IMR-90 (cell line): ENCODE measurements around the gene RPGR. TPM values are rescaled to one million over a fixed set of nuclear protein-coding genes. Genes with fewer than 3 reads are reported as not detected.

Experiments
- ATAC-seq: fragments of 200-7000 bp; cut with Tn5 transposase; 2 replicates; pipeline ENCODE4 v1.9.1; 2020; ENCODE audit warnings: low read depth, mild to moderate bottlenecking, moderate library complexity
- BruUV-seq: library from RNA; stranded (reverse); fragments of 400-500 nt; replicated peaks from 2 replicates; lab custom pipeline; 2021; lab: Mats Ljungman, UMichigan
- CTCF ChIA-PET: fragments of 300-600 bp; formaldehyde crosslinking; extraction: SDS; loops from one replicate; lab custom pipeline; 2021; ENCODE audit warnings: antibody characterized with exemption; lab: Yijun Ruan, JAX
- POLR2A ChIA-PET: fragments of 300-600 bp; sonication (Branson Sonifier 250); formaldehyde crosslinking; loops from one replicate; lab custom pipeline; 2022; ENCODE audit warnings: antibody characterized with exemption; ENCODE audit not compliant: unreplicated experiment; lab: Charles Lee
- DNase-seq: peaks from one replicate; pipeline ENCODE4 v3.0.0; 2013
- H2AFZ ChIP-seq: replicated peaks from 2 replicates; pipeline ENCODE3; 2013; ENCODE audit warnings: low read length, mild to moderate bottlenecking; ENCODE audit not compliant: poor library complexity
- H2AK5ac ChIP-seq: 2 replicates; pipeline ENCODE4 v1.6.1; 2013; ENCODE audit warnings: low read depth, low read length, inconsistent platforms
- H2AK9ac ChIP-seq: replicated peaks from 2 replicates; pipeline ENCODE3; 2013; ENCODE audit warnings: mild to moderate bottlenecking, low read depth, low read length, moderate library complexity; ENCODE audit not compliant: poor library complexity
- H2BK120ac ChIP-seq: 2 replicates; pipeline ENCODE4 v1.6.1; 2013; ENCODE audit warnings: low read depth, low read length, inconsistent platforms
- H2BK15ac ChIP-seq: 3 replicates; pipeline ENCODE4 v1.6.1; 2013; ENCODE audit warnings: low read depth, low read length, inconsistent platforms
- H2BK20ac ChIP-seq: 2 replicates; pipeline ENCODE4 v1.6.1; 2013; ENCODE audit warnings: low read depth, mild to moderate bottlenecking, inconsistent platforms, low read length, moderate library complexity
- H2BK5ac ChIP-seq: 2 replicates; pipeline ENCODE4 v1.6.1; 2013; ENCODE audit warnings: mild to moderate bottlenecking, low read depth, low read length, inconsistent platforms; ENCODE audit not compliant: poor library complexity, severe bottlenecking
- H3K14ac ChIP-seq: replicated peaks from 2 replicates; pipeline ENCODE4 v1.6.1; 2013; ENCODE audit warnings: low read depth, low read length, inconsistent platforms
- H3K18ac ChIP-seq: 2 replicates; pipeline ENCODE4 v1.6.1; 2013; ENCODE audit warnings: low read depth, low read length, control low read depth
- H3K23ac ChIP-seq: 2 replicates; pipeline ENCODE4 v1.6.1; 2013; ENCODE audit warnings: low read depth, low read length, inconsistent platforms
- H3K27ac ChIP-seq: 2 replicates; pipeline ENCODE4 v1.5.1; 2013; ENCODE audit warnings: mild to moderate bottlenecking, control low read depth, low read length; ENCODE audit not compliant: insufficient read depth
- H3K27me3 ChIP-seq: 2 replicates; pipeline ENCODE4 v1.6.1; 2013; ENCODE audit warnings: low read length; ENCODE audit not compliant: control insufficient read depth, insufficient read depth
- H3K36me3 ChIP-seq: 2 replicates; pipeline ENCODE4 v1.6.1; 2013; ENCODE audit warnings: low read length, mixed read lengths; ENCODE audit not compliant: control insufficient read depth, insufficient read depth
- H3K4ac ChIP-seq: 2 replicates; pipeline ENCODE4 v1.6.1; 2013; ENCODE audit warnings: low read depth, low read length, inconsistent platforms
- H3K4me1 ChIP-seq: 2 replicates; pipeline ENCODE4 v1.6.1; 2013; ENCODE audit warnings: low read length, mixed read lengths; ENCODE audit not compliant: control insufficient read depth, insufficient read depth
- H3K4me2 ChIP-seq: 2 replicates; pipeline ENCODE4 v1.6.1; 2013; ENCODE audit warnings: low read depth, mild to moderate bottlenecking, control low read depth, low read length, moderate library complexity
- H3K4me3 ChIP-seq: 2 replicates; pipeline ENCODE4 v1.5.1; 2013; ENCODE audit warnings: low read depth, mild to moderate bottlenecking, control low read depth, low read length, moderate library complexity; ENCODE audit not compliant: insufficient read depth
- H3K56ac ChIP-seq: 2 replicates; pipeline ENCODE4 v1.6.1; 2013; ENCODE audit warnings: low read length, inconsistent platforms; ENCODE audit not compliant: insufficient read depth; ENCODE audit errors: extremely low read depth
- H3K79me1 ChIP-seq, 2 experiments: 2 replicates each; pipeline ENCODE4 v1.6.1; 2013; ENCODE audit warnings: low read length in 2 of 2, inconsistent platforms in 1 of 2, low read depth in 1 of 2
- H3K9ac ChIP-seq: 2 replicates; pipeline ENCODE4 v1.6.1; 2013; ENCODE audit warnings: low read depth, low read length, control low read depth
- H3K9me1 ChIP-seq: 2 replicates; pipeline ENCODE4 v1.6.1; 2013; ENCODE audit warnings: low read length, inconsistent platforms; ENCODE audit not compliant: insufficient read depth
- H3K9me3 ChIP-seq: 2 replicates; pipeline ENCODE4 v1.6.1; 2013; ENCODE audit warnings: low read length; ENCODE audit not compliant: control insufficient read depth, insufficient read depth
- H4K20me1 ChIP-seq: 2 replicates; pipeline ENCODE4 v1.6.1; 2013; ENCODE audit warnings: low read length, inconsistent platforms; ENCODE audit not compliant: insufficient read depth
- H4K5ac ChIP-seq: 2 replicates; pipeline ENCODE4 v1.6.1; 2013; ENCODE audit warnings: mild to moderate bottlenecking, low read depth, low read length, control low read depth
- H4K8ac ChIP-seq, 2 experiments: 2 replicates each; pipeline ENCODE4 v1.6.1; 2013; ENCODE audit warnings: low read depth in 2 of 2, low read length in 2 of 2, control low read depth in 1 of 2, inconsistent platforms in 1 of 2
- H4K91ac ChIP-seq: 2 replicates; pipeline ENCODE4 v1.6.1; 2013; ENCODE audit warnings: low read depth, low read length, inconsistent platforms; ENCODE audit not compliant: insufficient read depth
- BHLHE40 ChIP-seq: fragments of 150-350 bp; IDR thresholded peaks from 2 replicates; pipeline ENCODE4 v1.6.1; 2016; ENCODE audit warnings: mild to moderate bottlenecking, low read depth, low read length
- CEBPB ChIP-seq: IDR thresholded peaks from 2 replicates; pipeline ENCODE4 v1.6.1; 2012; ENCODE audit warnings: low read depth, low read length, improper control_type of control experiment
- CHD1 ChIP-seq: IDR thresholded peaks from 2 replicates; pipeline ENCODE4 v1.6.1; 2012; ENCODE audit warnings: low read depth, low read length, improper control_type of control experiment
- FOS ChIP-seq: fragments of 150-350 bp; IDR thresholded peaks from 2 replicates; pipeline ENCODE4 v1.6.1; 2016; ENCODE audit warnings: low read depth, low read length
- MAFK ChIP-seq: IDR thresholded peaks from 2 replicates; pipeline ENCODE4 v1.6.1; 2012; ENCODE audit warnings: low read depth, low read length, improper control_type of control experiment
- MAZ ChIP-seq: IDR thresholded peaks from 2 replicates; pipeline ENCODE4 v1.6.1; 2012; ENCODE audit warnings: low read depth, mild to moderate bottlenecking, low read length, improper control_type of control experiment, moderate library complexity, borderline replicate concordance
- MXI1 ChIP-seq: IDR thresholded peaks from 2 replicates; pipeline ENCODE4 v1.6.1; 2012; ENCODE audit warnings: low read depth, mild to moderate bottlenecking, low read length, moderate library complexity, borderline replicate concordance
- NFE2L2 ChIP-seq: fragments of 150-350 bp; IDR thresholded peaks from 2 replicates; pipeline ENCODE4 v1.6.1; 2016; ENCODE audit warnings: low read depth, mild to moderate bottlenecking, low read length
- POLR2A ChIP-seq: IDR thresholded peaks from 2 replicates; pipeline ENCODE4 v1.6.1; 2012; ENCODE audit warnings: mild to moderate bottlenecking, low read depth, low read length
- RAD21 ChIP-seq: IDR thresholded peaks from 2 replicates; pipeline ENCODE4 v1.6.1; 2012; ENCODE audit warnings: low read length, improper control_type of control experiment
- RCOR1 ChIP-seq: IDR thresholded peaks from 2 replicates; pipeline ENCODE4 v1.6.1; 2012; ENCODE audit warnings: mild to moderate bottlenecking, low read length, improper control_type of control experiment; ENCODE audit not compliant: insufficient replicate concordance
- RFX5 ChIP-seq: IDR thresholded peaks from 2 replicates; pipeline ENCODE4 v1.8.0; 2012; ENCODE audit warnings: low read depth, mild to moderate bottlenecking, low read length, moderate library complexity
- SMC3 ChIP-seq: fragments of 150-350 bp; IDR thresholded peaks from 2 replicates; pipeline ENCODE4 v1.6.1; 2016; ENCODE audit warnings: low read depth, mild to moderate bottlenecking, antibody characterized with exemption, low read length, moderate library complexity
- USF2 ChIP-seq: fragments of 150-350 bp; IDR thresholded peaks from 2 replicates; pipeline ENCODE4 v1.6.1; 2017; ENCODE audit warnings: mild to moderate bottlenecking, antibody characterized with exemption, low read length, low read depth
- WGBS, 2 experiments: methylation state at CpG; one replicate each; pipeline versions ENCODE4 v1.1.5 to v1.1.7; 2013; ENCODE audit warnings: missing lambda C conversion rate in 2 of 2; ENCODE audit not compliant: insufficient read length in 1 of 2; ENCODE audit errors: extremely low coverage in 2 of 2; 5-methylcytosine and 5-hydroxymethylcytosine counted together
- dilution Hi-C: fragments of 300-500 bp; cut with HindIII; formaldehyde crosslinking; loops from one replicate; pipeline ENCODE4 v1.14.3; 2018; ENCODE audit warnings: low sequenced_read_pairs; ENCODE audit not compliant: unreplicated experiment
- in situ Hi-C: fragments of 300-500 bp; cut with MboI; formaldehyde crosslinking; loops from 3 replicates; pipeline ENCODE4 v1.14.3; 2019; ENCODE audit warnings: low sequenced_read_pairs, inconsistent platforms, mixed read lengths
- intact Hi-C: fragments of 100-400 bp; cut with micrococcal nuclease; formaldehyde crosslinking; loops from 2 replicates; pipeline ENCODE4 v1.10.0; 2022
- polyA plus RNA-seq, 3 experiments: library from polyadenylated mRNA; depleted of rRNA; stranded (reverse); fragments of >200 nt; gene quantifications; 2 replicates each; pipeline ENCODE4 v1.2.3, GENCODE V29; 2012; ENCODE audit warnings: low replicate concordance in 1 of 3
- total RNA-seq: library from RNA; depleted of rRNA; stranded (reverse); fragments of >200 nt; gene quantifications from 2 replicates; pipeline ENCODE4 v1.2.3, GENCODE V29; 2012
- TF ChIP-seq, protein P1 (sequence below): fragments of 150-350 bp; IDR thresholded peaks from 2 replicates; pipeline ENCODE4 v1.6.1; 2016; ENCODE audit warnings: low read depth, mild to moderate bottlenecking, low read length, moderate library complexity, borderline replicate concordance
- TF ChIP-seq, protein P2 (sequence below): conservative IDR thresholded peaks from 2 replicates; pipeline ENCODE4 v1.5.1; 2012; ENCODE audit warnings: mild to moderate bottlenecking, low read depth, low read length, improper control_type of control experiment

The RPGR gene
- total and polyA plus RNA-seq, 2 of the 4 experiments (the other 2 are of a cell fraction) = 2.2 to 3.8 TPM

DNA sequence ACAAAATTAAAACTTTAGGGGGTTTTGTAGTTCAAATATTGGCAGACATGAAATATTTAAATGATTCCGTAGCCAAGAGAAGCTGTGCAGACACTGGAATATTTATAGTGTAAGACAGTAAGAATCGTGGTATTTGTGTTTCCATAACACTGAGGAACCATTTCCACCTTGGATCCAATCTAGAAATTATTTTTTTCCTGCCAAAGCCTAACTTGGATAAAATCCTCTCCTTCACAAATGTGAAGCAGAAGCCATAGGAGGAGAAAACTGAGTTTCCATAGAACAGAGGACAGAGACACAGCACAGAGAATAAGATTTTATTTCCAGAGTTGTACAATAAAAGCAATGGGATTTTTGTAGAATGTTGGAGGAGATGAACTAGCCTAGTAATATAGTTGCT, 86.8 kb downstream of the RPGR start:
- H2BK5ac ChIP-seq = no peak overlapping the region
- no peak overlapping the region for H3K4me2 ChIP-seq
- H2AK5ac ChIP-seq = no peak overlapping the region
- no CpG with 5 or more reads among the region's 2 CpGs for WGBS, 2 experiments
- no peaks in the 10 kb centered on the region for H3K4me1 ChIP-seq
- no peaks in the 10 kb centered on the region for H3K79me1 ChIP-seq
- no peaks in the 10 kb centered on the region for H3K9me3 ChIP-seq
- no peak overlapping the region for H2BK20ac ChIP-seq
- H3K4ac ChIP-seq = no peak overlapping the region
- H2AK9ac ChIP-seq = no peak overlapping the region
- POLR2A ChIA-PET = no interaction called here
- H3K56ac ChIP-seq = no peak overlapping the region
- no peak overlapping the region for H3K4me3 ChIP-seq
- no TSS peak for BruUV-seq
- H2BK120ac ChIP-seq = no peak overlapping the region
- H3K36me3 ChIP-seq = no peaks in the 10 kb centered on the region
- dilution Hi-C loops (no loop called here), intact Hi-C loops (no loop called here), in situ Hi-C loops (no loop called here)
- no peak overlapping the region for H4K8ac ChIP-seq
- no peak overlapping the region for H3K27ac ChIP-seq
- H3K23ac ChIP-seq = no peak overlapping the region
- DNase-seq = no peak
- H3K27me3 ChIP-seq = no peaks in the 10 kb centered on the region
- no peak overlapping the region for H2AFZ ChIP-seq
- no peak overlapping the region for H4K91ac ChIP-seq
- no peak overlapping the region for H4K5ac ChIP-seq
- H3K9me1 ChIP-seq = no peaks in the 10 kb centered on the region
- CTCF ChIA-PET = no interaction called here
- no peak for TF ChIP-seq RCOR1
- TF ChIP-seq RAD21 = no peak
- no peak for TF ChIP-seq MAFK
- no peak for TF ChIP-seq POLR2A
- TF ChIP-seq, protein P1, sequence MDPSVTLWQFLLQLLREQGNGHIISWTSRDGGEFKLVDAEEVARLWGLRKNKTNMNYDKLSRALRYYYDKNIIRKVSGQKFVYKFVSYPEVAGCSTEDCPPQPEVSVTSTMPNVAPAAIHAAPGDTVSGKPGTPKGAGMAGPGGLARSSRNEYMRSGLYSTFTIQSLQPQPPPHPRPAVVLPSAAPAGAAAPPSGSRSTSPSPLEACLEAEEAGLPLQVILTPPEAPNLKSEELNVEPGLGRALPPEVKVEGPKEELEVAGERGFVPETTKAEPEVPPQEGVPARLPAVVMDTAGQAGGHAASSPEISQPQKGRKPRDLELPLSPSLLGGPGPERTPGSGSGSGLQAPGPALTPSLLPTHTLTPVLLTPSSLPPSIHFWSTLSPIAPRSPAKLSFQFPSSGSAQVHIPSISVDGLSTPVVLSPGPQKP = no peak
- TF ChIP-seq MXI1 = no peak
- no peak for TF ChIP-seq CHD1
- no peak for TF ChIP-seq MAZ
- TF ChIP-seq CEBPB = no peak
- TF ChIP-seq SMC3 = no peak
- no peak for TF ChIP-seq FOS
- TF ChIP-seq RFX5 = no peak
- no peak for TF ChIP-seq NFE2L2
- TF ChIP-seq, protein P2, sequence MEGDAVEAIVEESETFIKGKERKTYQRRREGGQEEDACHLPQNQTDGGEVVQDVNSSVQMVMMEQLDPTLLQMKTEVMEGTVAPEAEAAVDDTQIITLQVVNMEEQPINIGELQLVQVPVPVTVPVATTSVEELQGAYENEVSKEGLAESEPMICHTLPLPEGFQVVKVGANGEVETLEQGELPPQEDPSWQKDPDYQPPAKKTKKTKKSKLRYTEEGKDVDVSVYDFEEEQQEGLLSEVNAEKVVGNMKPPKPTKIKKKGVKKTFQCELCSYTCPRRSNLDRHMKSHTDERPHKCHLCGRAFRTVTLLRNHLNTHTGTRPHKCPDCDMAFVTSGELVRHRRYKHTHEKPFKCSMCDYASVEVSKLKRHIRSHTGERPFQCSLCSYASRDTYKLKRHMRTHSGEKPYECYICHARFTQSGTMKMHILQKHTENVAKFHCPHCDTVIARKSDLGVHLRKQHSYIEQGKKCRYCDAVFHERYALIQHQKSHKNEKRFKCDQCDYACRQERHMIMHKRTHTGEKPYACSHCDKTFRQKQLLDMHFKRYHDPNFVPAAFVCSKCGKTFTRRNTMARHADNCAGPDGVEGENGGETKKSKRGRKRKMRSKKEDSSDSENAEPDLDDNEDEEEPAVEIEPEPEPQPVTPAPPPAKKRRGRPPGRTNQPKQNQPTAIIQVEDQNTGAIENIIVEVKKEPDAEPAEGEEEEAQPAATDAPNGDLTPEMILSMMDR = no peak
- no peak for TF ChIP-seq BHLHE40
- no peak for TF ChIP-seq USF2
- no peak overlapping the region for H3K14ac ChIP-seq
- H2BK15ac ChIP-seq = no peak overlapping the region
- H3K18ac ChIP-seq = no peak overlapping the region
- no peak for ATAC-seq
- H3K9ac ChIP-seq = no peak overlapping the region
- no peaks in the 10 kb centered on the region for H4K20me1 ChIP-seq
